HG02870 (cell line): ENCODE results near the gene AGAP1.

Experiments used
- ATAC-seq: cut with Tn5 transposase; IDR thresholded peaks from one replicate; pipeline ENCODE4 v1.9.1; 2021; ENCODE audit warnings: mild to moderate bottlenecking, moderate library complexity; ENCODE audit not compliant: unreplicated experiment

The AGAP1 gene

DNA sequence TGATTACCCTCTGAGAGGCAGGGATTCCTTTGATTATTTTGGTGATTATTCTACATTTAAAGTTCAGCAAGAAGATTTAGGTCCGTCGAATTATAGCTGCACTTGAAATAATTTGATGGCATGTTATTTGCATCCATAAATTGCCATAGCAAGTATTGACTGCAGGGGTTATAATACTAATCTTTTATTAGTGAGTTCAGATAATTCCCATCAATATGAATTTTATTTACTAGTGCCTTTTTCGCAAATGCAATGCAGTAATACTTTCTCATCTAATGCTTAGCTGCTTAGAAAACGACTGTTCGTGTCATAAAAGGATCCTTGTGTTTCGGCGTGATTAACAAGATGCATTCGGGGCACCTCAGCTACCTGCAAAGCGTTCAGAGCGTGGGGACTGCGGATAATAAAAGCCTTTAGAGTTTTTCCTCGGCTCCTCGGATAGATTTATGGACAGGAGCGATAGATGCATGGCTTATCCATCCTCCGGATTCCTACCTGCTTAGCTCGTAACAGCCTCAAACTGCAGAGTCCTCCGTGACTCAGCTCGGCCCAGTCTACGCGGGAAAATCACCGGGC, 676.8 kb downstream of the AGAP1 start:
- ATAC-seq, result no peak

GRCh38 chr2:236171181-236171679, 677.4 kb downstream of the AGAP1 start:
- no peak for ATAC-seq

DNA sequence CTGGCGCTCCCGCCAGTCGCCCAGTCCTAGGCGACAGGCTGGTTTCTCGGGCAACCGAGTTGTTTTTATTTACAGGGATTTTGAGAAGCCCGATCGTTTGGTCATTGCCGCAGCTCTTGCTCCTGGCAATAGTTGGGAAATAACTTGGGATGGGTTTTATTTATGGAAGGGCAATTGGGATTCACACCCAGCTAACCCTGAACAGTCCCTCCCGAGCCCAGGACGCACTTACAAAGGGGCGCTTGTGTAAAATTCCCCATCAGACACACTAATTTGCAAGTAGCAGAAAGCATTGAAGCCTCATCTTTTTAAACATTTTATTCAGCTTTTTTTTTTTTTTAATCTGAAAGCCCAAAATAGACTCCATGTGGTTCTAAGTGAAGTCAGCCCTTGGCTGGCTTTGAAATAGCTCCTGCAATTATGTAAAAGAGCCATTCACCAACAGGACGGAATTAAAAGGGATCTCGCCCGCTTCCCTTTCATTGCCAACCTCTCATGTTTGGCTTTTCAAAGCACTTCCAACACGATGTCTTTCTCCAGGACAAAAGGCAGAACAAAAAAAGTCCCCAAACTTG, 677.9 kb downstream of the AGAP1 start:
- ATAC-seq, result no peak

DNA sequence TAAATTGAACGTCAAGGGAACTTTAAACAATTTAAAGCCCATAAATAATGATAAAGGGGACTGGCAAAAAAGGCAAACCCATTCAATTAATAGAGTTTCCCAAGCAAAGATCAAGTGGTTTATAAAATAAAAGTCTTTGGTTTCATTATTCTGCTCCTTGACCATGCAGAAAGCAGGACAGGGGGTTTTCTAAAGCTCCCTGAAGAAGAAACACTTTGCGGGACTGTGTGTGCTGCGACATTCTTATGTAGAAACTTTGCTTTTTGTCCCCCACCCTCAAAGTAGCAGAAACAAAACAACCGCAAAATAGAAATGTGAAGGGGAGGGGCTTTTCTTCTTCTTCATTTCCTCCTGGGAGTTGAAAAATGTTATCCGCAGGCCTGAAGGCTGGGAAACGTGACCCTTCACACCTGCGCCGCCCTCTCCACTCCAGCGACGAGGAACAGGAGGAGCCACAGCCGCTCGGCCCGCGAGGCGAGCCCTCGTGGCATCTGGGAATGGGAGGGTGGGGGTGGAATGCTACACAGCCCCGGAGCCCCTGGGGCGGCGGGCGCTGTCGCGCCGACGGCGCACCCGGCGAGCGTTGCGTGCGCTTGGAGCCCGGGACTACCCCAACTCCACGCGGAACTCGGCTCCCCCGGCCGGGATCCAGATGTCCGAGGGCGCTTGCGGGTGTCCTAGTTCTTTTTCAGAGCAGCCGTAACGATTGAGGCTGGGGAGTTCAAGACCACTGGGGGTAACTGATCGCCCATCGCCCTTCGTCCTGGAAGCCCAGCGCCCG, 678.6 kb downstream of the AGAP1 start:
- ATAC-seq, result no peak

DNA sequence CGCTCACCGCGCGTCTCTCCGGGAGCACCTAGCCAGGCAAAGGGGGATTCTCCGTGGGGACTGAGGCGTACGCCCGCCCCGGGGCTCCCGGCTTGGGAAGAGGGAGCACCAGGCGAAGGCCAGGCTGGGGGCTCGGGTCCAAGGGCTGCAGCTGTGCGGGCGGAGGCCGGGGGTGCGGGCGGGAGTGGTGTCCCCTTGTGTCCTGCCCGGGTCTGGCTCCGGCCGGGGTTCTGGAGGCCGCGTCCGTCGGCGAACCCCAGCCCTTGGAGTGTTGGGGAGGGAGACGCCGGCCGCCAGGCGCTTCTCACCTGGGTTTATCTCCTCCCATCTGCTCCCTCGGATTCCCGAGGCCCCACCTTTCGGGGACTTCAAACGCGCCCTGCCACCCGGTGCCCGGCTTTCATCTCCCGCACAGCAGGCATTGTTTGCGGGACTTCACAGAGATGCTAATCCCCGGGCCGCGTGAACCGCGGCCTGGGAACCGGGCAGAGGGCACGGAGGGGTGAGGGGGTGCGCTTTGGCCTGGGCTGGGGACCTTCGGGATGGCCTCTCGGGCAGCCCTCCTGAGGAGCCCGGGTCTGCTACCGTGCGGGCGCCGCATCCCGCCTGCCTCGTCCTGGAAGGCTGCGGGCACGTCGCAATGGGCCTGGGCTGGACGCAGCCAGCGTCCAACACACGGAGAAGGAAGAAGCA, 679.3 kb downstream of the AGAP1 start:
- no peak for ATAC-seq

DNA sequence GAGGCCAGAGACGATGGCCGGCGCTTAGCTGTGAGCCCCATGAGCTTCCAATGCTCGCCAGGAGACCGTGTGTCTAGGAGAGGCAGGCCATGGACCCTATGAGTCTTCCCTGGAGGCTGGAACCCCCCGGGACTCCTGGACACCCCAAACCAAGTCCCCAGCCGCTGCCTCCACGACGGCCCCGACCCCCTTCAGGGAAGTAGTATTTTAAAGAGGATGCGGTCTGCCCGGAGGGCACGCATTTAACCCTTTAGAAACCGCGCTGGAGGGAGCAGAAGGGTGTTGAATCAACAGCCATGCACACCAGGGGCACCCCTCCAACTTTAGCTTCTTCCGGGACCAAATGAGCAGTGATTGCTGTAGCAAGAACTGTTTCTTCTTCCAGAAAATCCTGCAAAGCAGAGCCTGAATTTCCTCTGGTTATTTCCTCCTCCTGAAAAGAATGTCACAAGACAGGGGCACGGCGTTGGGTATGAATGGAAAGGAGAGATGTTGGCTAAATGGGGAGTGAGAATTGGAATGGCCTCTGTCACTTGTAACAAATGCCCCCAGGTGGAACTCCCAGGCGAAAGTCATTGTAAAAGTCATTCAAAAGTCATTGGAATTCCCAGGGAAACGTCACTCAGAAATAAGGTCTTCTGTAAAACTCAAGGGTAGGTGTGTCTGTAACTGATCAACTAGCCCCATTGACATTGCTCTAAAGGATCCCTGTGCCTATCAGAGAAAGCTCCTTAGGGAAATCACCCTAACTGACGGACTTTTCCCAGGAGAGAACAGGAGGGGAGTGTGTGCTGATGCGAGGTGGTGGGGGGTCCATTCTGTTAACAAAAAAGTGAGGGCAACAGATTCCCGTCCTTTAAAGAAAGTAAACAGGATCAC, 680.1 kb downstream of the AGAP1 start:
- no peak for ATAC-seq

DNA sequence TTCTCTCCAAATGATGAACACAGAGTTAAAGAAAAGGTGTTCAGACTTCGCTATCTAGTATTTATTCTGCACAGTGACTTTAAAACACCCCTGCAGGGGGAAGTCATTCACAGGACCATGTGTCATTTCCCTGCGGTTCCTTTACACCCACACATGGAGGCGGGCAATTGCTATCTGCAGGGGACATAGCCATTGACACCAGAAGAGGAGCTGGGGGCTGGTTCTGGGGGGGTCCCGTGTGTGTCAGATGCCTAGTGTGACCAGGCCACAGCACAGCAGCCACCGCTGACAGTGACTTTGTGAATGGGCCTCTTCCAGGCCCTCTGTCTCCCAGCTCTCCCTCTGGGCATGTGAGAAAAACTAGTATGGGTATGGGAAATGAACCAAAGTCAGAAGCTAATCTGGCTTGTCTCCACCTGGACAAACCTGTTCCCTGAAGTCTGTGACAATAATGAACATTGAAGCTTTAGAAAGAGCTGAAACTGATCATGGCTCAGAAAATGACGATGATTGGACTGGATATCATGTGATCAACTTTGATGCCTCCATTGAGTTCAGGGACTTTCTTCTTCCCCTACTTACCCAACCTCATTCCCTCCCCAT, 681.8 kb downstream of the AGAP1 start:
- ATAC-seq, result no peak

DNA sequence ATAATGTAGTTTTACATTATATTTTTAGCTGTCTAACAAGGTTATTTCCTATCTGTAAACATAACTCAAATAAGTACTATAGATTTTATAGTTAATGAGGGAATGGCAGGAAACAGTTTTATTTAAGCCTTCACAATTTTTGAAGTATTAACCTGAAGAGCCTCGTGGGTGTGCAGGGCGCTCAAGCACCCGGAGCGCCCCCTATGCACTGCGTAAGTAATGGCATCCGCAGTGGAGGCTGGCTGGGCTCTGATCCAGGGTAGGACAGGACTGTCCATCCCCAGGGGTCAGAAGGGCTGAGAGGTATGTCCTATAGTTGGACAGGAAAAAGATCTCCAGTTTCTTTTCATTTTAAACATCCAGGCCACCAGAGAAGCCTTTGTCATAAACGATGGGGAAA, 682.6 kb downstream of the AGAP1 start:
- no peak for ATAC-seq

DNA sequence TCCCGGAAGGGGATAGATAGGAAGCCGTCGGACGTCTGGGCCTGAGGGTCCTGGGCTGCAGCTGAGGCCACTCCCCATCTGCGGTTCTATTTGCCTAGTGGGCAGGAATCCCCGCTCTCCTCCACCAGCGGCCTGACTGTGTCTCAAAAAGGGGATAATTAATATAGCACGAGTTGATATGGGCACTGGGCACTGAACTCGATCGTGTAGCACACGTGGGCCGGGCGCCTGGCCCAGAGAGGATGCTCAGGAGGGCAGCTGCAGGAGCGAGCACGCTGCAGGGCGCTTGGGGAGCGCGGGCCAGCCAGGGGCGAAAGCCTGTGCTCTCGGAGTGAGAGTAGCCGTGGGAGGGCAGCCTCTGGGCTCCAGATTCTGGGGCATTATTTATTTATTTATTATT, 683.1 kb downstream of the AGAP1 start:
- no peak for ATAC-seq

- ATAC-seq, result no peak
Observed at GRCh38 chr2:236177604-236177966, 683.7 kb downstream of the AGAP1 start.

DNA sequence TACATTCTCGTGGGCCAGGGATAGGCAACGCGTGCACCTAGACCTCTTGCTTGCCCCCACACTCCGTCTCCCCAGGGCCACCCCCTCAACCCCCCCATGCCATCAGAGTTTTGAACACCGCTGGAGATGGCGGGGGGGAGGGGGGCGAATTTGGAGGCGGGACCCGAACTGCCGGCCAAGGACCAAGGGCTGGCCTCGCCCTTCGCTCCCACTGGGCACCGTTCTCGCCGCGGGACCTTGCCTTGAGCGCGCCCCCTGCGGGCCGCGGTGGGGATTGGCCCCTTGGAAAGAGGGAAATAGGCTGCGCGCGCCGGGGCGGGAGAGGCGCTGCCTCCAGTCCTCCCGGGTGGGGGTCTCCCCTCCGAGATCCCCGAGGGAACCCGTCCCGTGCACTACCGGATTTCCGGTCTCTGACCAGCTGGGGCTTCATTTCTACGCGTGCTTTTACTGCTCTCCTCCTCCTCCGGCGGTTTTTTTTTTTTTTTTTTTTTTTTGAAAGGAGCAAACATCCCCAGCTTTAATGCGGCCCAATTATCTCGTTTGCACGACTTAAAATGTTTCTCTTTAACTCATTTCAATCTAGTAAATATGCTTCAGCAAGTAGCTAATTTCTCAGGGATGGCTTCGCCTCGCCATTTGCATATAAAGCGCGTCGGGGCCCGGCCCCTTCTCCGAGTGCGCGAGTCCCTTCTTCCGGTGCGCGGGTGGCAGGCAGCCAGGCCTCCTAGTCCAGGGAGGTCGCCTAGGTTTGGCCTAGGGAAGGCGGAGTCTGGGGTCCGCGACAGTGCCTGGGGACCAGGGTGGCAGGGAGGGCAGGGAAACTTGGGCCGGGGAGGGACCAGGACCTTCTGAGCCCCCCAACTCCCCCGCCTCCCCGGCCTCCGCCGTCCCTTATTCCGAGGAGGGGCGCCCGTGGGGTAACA, 684.4 kb downstream of the AGAP1 start:
- ATAC-seq, result no peak

GRCh38 chr2:236178890-236179235, 685.0 kb downstream of the AGAP1 start:
- no peak for ATAC-seq

GRCh38 chr2:236179236-236180075, 685.6 kb downstream of the AGAP1 start:
- ATAC-seq, result no peak

GRCh38 chr2:236180076-236180816, 686.4 kb downstream of the AGAP1 start:
- ATAC-seq, result no peak

- ATAC-seq, result no peak
Observed at GRCh38 chr2:236180831-236181453, 687.1 kb downstream of the AGAP1 start.
